K562 (cell line): ENCODE measurements around the gene SYCP3. TPM values are rescaled to one million over a fixed set of nuclear protein-coding genes. Genes with fewer than 3 reads are reported as not detected.

Experiments
- ATAC-seq: fragments of 200-7000 bp; cut with Tn5 transposase; 3 replicates; pipeline ENCODE4 v1.9.1; 2020; ENCODE audit warnings: moderate library complexity
- BruUV-seq: library from RNA; stranded (reverse); fragments of 400-500 nt; replicated peaks from 2 replicates; lab custom pipeline; 2021; lab: Mats Ljungman, UMichigan
- CTCF ChIA-PET: fragments of 300-600 bp; formaldehyde crosslinking; extraction: SDS; loops from one replicate; lab custom pipeline; 2021; ENCODE audit warnings: low intra/inter-chr PET ratio; lab: Yijun Ruan, JAX
- POLR2A ChIA-PET: fragments of 300-600, 350-650 bp; sonication (Branson Sonifier 250); formaldehyde crosslinking; extraction: SDS; loops from one replicate; lab custom pipeline; 2021; ENCODE audit warnings: antibody characterized with exemption, inconsistent platforms; lab: Yijun Ruan, JAX
- DNase-seq, 4 experiments: peaks; one replicate each; pipeline versions ENCODE4 v3.0.0 to v3.0.0-alpha.2; 2011 to 2018; ENCODE audit warnings: low spot score in 3 of 4, mixed read lengths in 3 of 4; ENCODE audit errors: extremely low read depth in 1 of 4
- FAIRE-seq: peaks from 2 replicates; lab custom pipeline; 2011; peaks lifted over from hg19 to GRCh38; lab: Jason Lieb, UNC
- H2AFZ ChIP-seq: 2 replicates; pipeline ENCODE4 v1.6.0; 2011; ENCODE audit warnings: low read depth, low read length, control low read depth, inconsistent platforms
- H3K27ac ChIP-seq: fragments of 200-600 bp; 3 replicates; pipeline ENCODE4 v1.8.0; 2011; ENCODE audit warnings: low read depth, mild to moderate bottlenecking, control low read depth, inconsistent platforms, low read length, moderate library complexity, mixed read lengths; ENCODE audit errors: extremely low read depth
- H3K27me3 ChIP-seq, 2 experiments: fragments of 300-600 bp in 1 of 2; 2 replicates in 1 of 2; 3 replicates in 1 of 2; pipeline versions ENCODE4 v1.6.0 to v1.8.0; 2011; ENCODE audit warnings: inconsistent platforms in 2 of 2, low read length in 2 of 2, mild to moderate bottlenecking in 1 of 2, mixed read lengths in 1 of 2, moderate library complexity in 1 of 2; ENCODE audit not compliant: control insufficient read depth in 2 of 2, insufficient read depth in 2 of 2
- H3K36me3 ChIP-seq: fragments of 300-600 bp; 3 replicates; pipeline ENCODE4 v1.8.0; 2011; ENCODE audit warnings: mild to moderate bottlenecking, low read length, inconsistent platforms; ENCODE audit not compliant: control insufficient read depth, insufficient read depth
- H3K4me1 ChIP-seq, 2 experiments: fragments of 200-600 bp in 1 of 2; replicated peaks in 1 of 2; 2 replicates in 1 of 2; 3 replicates in 1 of 2; pipeline versions ENCODE4 v1.5.1 to v1.8.0; 2011; ENCODE audit warnings: inconsistent platforms in 2 of 2, low read length in 2 of 2, mild to moderate bottlenecking in 1 of 2, mixed read lengths in 1 of 2, moderate library complexity in 1 of 2; ENCODE audit not compliant: control insufficient read depth in 2 of 2, insufficient read depth in 2 of 2
- H3K4me2 ChIP-seq: 2 replicates; pipeline ENCODE4 v1.6.1; 2011; ENCODE audit warnings: low read length, control low read depth, inconsistent platforms, mixed read lengths; ENCODE audit not compliant: insufficient read depth
- H3K4me3 ChIP-seq: fragments of 200-600 bp; sonication (generic), shearing (Covaris generic); 2 replicates; pipeline ENCODE4 v1.5.1; 2016; ENCODE audit warnings: control low read depth, inconsistent platforms
- H3K79me2 ChIP-seq: fragments of 200-600 bp; 3 replicates; pipeline ENCODE4 v1.8.0; 2011; ENCODE audit warnings: low read length, inconsistent platforms; ENCODE audit not compliant: control insufficient read depth, insufficient read depth
- H3K9ac ChIP-seq, 2 experiments: 2 replicates each; pipeline versions ENCODE4 v1.6.0 to v1.6.1; 2011; ENCODE audit warnings: low read depth in 2 of 2, low read length in 2 of 2, control low read depth in 1 of 2, inconsistent platforms in 1 of 2, mild to moderate bottlenecking in 1 of 2, mixed read lengths in 1 of 2; ENCODE audit not compliant: insufficient read depth in 1 of 2
- H3K9me1 ChIP-seq: one replicate; pipeline ENCODE4 v1.6.0; 2011; ENCODE audit warnings: inconsistent platforms, mild to moderate bottlenecking, low read length, moderate library complexity; ENCODE audit not compliant: control insufficient read depth, insufficient read depth
- H3K9me3 ChIP-seq: replicated peaks from 2 replicates; pipeline ENCODE4 v1.5.1; 2011; ENCODE audit warnings: low read depth, low read length, inconsistent platforms; ENCODE audit not compliant: control insufficient read depth, insufficient read depth
- H4K20me1 ChIP-seq: replicated peaks from 2 replicates; pipeline ENCODE4 v1.6.1; 2011; ENCODE audit warnings: low read length, inconsistent platforms, mixed read lengths; ENCODE audit not compliant: control insufficient read depth, insufficient read depth
- CREB3 ChIP-seq: fragments of 450-650 bp; conservative IDR thresholded peaks from 2 replicates; pipeline ENCODE4 v1.6.1; 2016; ENCODE audit warnings: missing genetic modification characterization, low read depth, mild to moderate bottlenecking, missing compliant biosample characterization, moderate library complexity
- KAT7 ChIP-seq: sonication (generic); formaldehyde crosslinking; IDR thresholded peaks from 2 replicates; pipeline ENCODE4 v1.8.0; 2022; ENCODE audit warnings: missing genetic modification reagents, mild to moderate bottlenecking, borderline replicate concordance
- MBD1 ChIP-seq: fragments of 250-450 bp; sonication (Bioruptor Pico); IDR thresholded peaks from 2 replicates; pipeline ENCODE4 v1.8.0; 2022; ENCODE audit warnings: inconsistent platforms
- RBFOX2 ChIP-seq: fragments of 200-400 bp; formaldehyde crosslinking; IDR thresholded peaks from 2 replicates; pipeline ENCODE4 v1.6.1; 2017; ENCODE audit warnings: low read depth, mild to moderate bottlenecking, low read length, moderate library complexity
- SPI1 ChIP-seq: IDR thresholded peaks from 2 replicates; pipeline ENCODE4 v1.6.1; 2011; ENCODE audit warnings: low read depth, low read length, control low read depth, borderline replicate concordance
- U2AF1 ChIP-seq: fragments of 200-400 bp; formaldehyde crosslinking; optimal IDR thresholded peaks from 2 replicates; pipeline ENCODE3; 2017; ENCODE audit warnings: mild to moderate bottlenecking, low read depth, low read length, moderate library complexity
- ZNF277 ChIP-seq: fragments of 250-450 bp; sonication (Bioruptor Pico); IDR thresholded peaks from 2 replicates; pipeline ENCODE4 v1.8.0; 2022; ENCODE audit warnings: inconsistent platforms, mild to moderate bottlenecking, moderate library complexity, borderline replicate concordance
- WGBS: fragments of 100-300 bp; shearing (Covaris generic); methylation state at CpG from one replicate; pipeline ENCODE4 v1.1.6; 2016; ENCODE audit warnings: low coverage, mixed read lengths; ENCODE audit not compliant: insufficient coverage; ENCODE audit errors: missing lambda C conversion rate; 5-methylcytosine and 5-hydroxymethylcytosine counted together
- in situ Hi-C: fragments of 300-500 bp; cut with MboI; formaldehyde crosslinking; loops from 4 replicates; pipeline ENCODE4 v1.15.0; 2018; ENCODE audit warnings: inconsistent platforms, mixed read lengths
- intact Hi-C: fragments of 100-400 bp; cut with micrococcal nuclease; formaldehyde crosslinking; loops from 2 replicates; pipeline ENCODE4 v1.14.2; 2022
- polyA plus RNA-seq, 8 experiments: library from polyadenylated mRNA; depleted of rRNA in 4 of 8; stranded (reverse) in 5 of 8; unstranded in 3 of 8; fragments of >200 nt; fragmentation: Nextera tagmentation in 2 of 8; fragmentation: Illumina TruSeq in 1 of 8; extraction: Ambion mirVana in 2 of 8; extraction: Trizol in 1 of 8; gene quantifications; 2 replicates each; pipeline versions ENCODE4 v1.2.1 to v1.2.3, GENCODE V29; 2011 to 2014; ENCODE audit warnings: inconsistent platforms in 1 of 8, missing spikeins in 1 of 8
- total RNA-seq, 7 experiments: library from RNA; depleted of rRNA in 6 of 7; stranded (reverse); fragments of >200 nt in 6 of 7; fragmentation: Illumina TruSeq in 2 of 7; extraction: Trizol in 2 of 7; gene quantifications; 2 replicates each; pipeline versions ENCODE4 v1.2.1 to v1.2.3, GENCODE V29; 2011 to 2021; ENCODE audit warnings: low replicate concordance in 1 of 7

The SYCP3 gene
- total and polyA plus RNA-seq, 9 of the 15 experiments (the other 6 are each of a cell fraction or from before 2014, with no cell fraction given) = 0.11 to 0.25 (median 0.22) TPM; not detected in 4

- TF ChIP-seq MBD1 = no peak
- no peak for TF ChIP-seq KAT7 (CRISPR knock-in tag)
- no peak for TF ChIP-seq U2AF1
- TF ChIP-seq CREB3 (tag) = no peak
- TF ChIP-seq RBFOX2 = no peak
These were observed 19.7 kb downstream of the SYCP3 start (continued) for GRCh38 chr12:101719566-101719965.

GRCh38 chr12:101714877-101715444 lies 24.3 kb downstream of the SYCP3 start:
- ATAC-seq (no peak), FAIRE-seq (peak; percentile 26), DNase-seq (no peak)
- CTCF ChIA-PET = no interaction called here
- Histone ChIP-seq H3K9me3 (no peaks in the 10 kb centered on the region), H3K4me1 (peaks cover 3 to 14% of the 10 kb centered on the region in 2 experiments; a peak in 3 of 5 replicates), H3K27ac (no peak overlapping the region), H3K79me2 (peaks cover 68% of the 10 kb centered on the region), H3K36me3 (peaks cover 53% of the 10 kb centered on the region), H3K27me3 (no peaks in the 10 kb centered on the region), H3K4me2 (no peak overlapping the region; the same call in 1 of the 2 replicates), H3K4me3 (no peak overlapping the region), H4K20me1 (no peaks in the 10 kb centered on the region; the same call in 1 of the 2 replicates), H3K9ac (no peak overlapping the region), H3K9me1 (no peaks in the 10 kb centered on the region), H2AFZ (no peak overlapping the region)
- in situ Hi-C loops = no loop called here
- WGBS = 73% methylated on average over 3 of the region's 3 CpGs
- intact Hi-C loops = loop anchor here (5.0 kb wide), 1 partner anchor 43 kb away; no protein-coding TSS in a partner anchor
- POLR2A ChIA-PET = interaction anchor here (0.7 to 1.2 kb wide), 2 partner anchors 15 kb away, joined by 3 read pairs; no protein-coding TSS in a partner anchor
- BruUV-seq = no TSS peak
- TF ChIP-seq SPI1 (peak; percentile 64; the same call in 1 of the 2 replicates), ZNF277 (CRISPR knock-in tag) (no peak)
